Retinal pigment epithelial cell (primary cell): ENCODE measurements around the gene ITLN2.
"Not testable (repeated sequence)": the region's sequence is repeated elsewhere in the genome, so short reads cannot be mapped to it uniquely, and the experiment has no call there.

ENCODE experiments used
- DNase-seq: peaks from one replicate; pipeline ENCODE4 v3.0.0-alpha.2; 2010; ENCODE audit warnings: low read depth
- H3K4me3 ChIP-seq: 2 replicates; pipeline ENCODE4 v1.5.1; 2011; ENCODE audit warnings: mild to moderate bottlenecking, low read length, control low read depth, moderate library complexity
- CTCF ChIP-seq: conservative IDR thresholded peaks from 2 replicates; pipeline ENCODE4 v1.5.1; 2011; ENCODE audit warnings: low read depth, low read length, control low read depth, inconsistent platforms

Gene ITLN2

GRCh38 chr1:160945079-160945478 lies 9.5 kb downstream of the ITLN2 start:
- no peak for DNase-seq
- H3K4me3 ChIP-seq: no peak overlapping the region
- no peak for TF ChIP-seq CTCF

- H3K4me3 ChIP-seq: no peak overlapping the region
- DNase-seq: no peak
- peak; percentile 25 for TF ChIP-seq CTCF
Measured at GRCh38 chr1:160942926-160943325, 11.7 kb downstream of the ITLN2 start.

GRCh38 chr1:160936666-160937065 lies 17.9 kb downstream of the ITLN2 start:
- not testable (repeated sequence) for DNase-seq, H3K4me3 ChIP-seq

GRCh38 chr1:160935527-160936258 lies 18.9 kb downstream of the ITLN2 start:
- H3K4me3 ChIP-seq: no peak overlapping the region
- no peak for DNase-seq
- no peak for TF ChIP-seq CTCF

GRCh38 chr1:160933305-160933704 lies 21.3 kb downstream of the ITLN2 start:
- not testable (repeated sequence) for DNase-seq, H3K4me3 ChIP-seq

GRCh38 chr1:160925652-160926244 lies 28.9 kb downstream of the ITLN2 start:
- DNase-seq: no peak
- no peak for TF ChIP-seq CTCF
- no peak overlapping the region for H3K4me3 ChIP-seq

GRCh38 chr1:160924791-160925651 lies 29.6 kb downstream of the ITLN2 start:
- no peak for TF ChIP-seq CTCF
- H3K4me3 ChIP-seq: no peak overlapping the region
- no peak for DNase-seq

GRCh38 chr1:160916666-160917065 lies 37.9 kb downstream of the ITLN2 start:
- no peak overlapping the region for H3K4me3 ChIP-seq
- no peak for DNase-seq
- TF ChIP-seq CTCF: no peak

- H3K4me3 ChIP-seq, DNase-seq: not testable (repeated sequence)
Measured at GRCh38 chr1:160913229-160913628, 41.4 kb downstream of the ITLN2 start.
